Measurements from ENCODE around the gene ADAP2.
"Not testable (repeated sequence)": the region's sequence is repeated elsewhere in the genome, so short reads cannot be mapped to it uniquely, and the experiment has no call there.

Gene ADAP2

DNA sequence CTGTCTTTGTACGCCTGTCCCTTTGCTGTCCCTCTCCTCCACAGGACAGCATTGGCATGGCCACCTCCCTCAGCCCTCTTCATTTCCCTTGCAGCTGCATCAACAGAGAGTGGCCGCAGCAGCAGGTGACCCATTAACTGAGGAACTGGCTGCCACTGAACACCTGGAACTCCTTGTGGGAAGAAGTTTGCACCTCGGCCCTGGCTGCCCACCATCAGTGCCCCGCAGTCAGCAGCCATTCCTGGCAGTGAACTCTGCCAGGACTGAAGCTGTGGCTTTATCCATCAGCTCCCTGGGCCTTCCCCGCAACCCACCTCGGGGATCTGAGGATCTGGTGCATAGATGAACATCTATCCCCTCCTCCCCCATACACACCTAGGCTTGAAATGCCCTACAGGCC lies 36.0 kb downstream of the ADAP2 start:
- no peak overlapping the region for H3K27ac ChIP-seq (ENCODE audit: low read depth, low read length)

DNA sequence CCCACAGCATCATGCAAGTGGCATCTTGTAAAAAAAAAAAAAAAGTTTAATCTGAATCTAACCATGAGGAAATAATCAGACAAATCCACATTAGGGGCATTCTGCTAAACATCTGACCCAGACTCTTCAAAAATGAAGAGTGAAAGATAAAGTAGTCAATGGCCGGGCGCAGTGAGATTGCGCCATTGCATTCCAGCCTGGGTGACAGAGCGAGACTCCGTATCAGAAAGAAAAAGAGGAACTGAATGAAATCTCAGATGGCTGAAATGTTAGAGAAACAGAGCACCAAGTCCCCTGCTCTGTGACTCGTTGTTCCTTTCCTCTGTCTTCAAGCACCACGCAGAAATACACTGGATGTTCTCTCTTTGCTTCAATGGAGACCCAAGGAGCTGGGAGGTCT lies 36.4 kb downstream of the ADAP2 start:
- no peak overlapping the region for H3K4me3 ChIP-seq (ENCODE audit: low read depth, low read length)
- no peaks in the 10 kb centered on the region for H3K9me3 ChIP-seq (ENCODE audit: control insufficient read depth, insufficient read depth, low read length)
- no peak overlapping the region for H3K27ac ChIP-seq (ENCODE audit: low read depth, low read length)
- no peak overlapping the region for H3K9ac ChIP-seq (ENCODE audit: low read depth, low read length)
- H3K36me3 ChIP-seq (ENCODE audit: control insufficient read depth, insufficient read depth, low read length) = no peaks in the 10 kb centered on the region
- H3K27me3 ChIP-seq (ENCODE audit: control insufficient read depth, insufficient read depth, low read length) = no peaks in the 10 kb centered on the region
- peaks cover 6% of the 10 kb centered on the region; the same call in 1 of the 2 replicates for H3K4me1 ChIP-seq (ENCODE audit: control insufficient read depth, insufficient read depth, low read length)

More for the DNA sequence above, 36.0 kb downstream of the ADAP2 start:
- Histone ChIP-seq H3K27me3 (ENCODE audit: control insufficient read depth, insufficient read depth, low read length) (no peaks in the 10 kb centered on the region), H3K9me3 (ENCODE audit: control insufficient read depth, insufficient read depth, low read length) (no peaks in the 10 kb centered on the region), H3K9ac (ENCODE audit: low read depth, low read length) (no peak overlapping the region), H3K4me1 (ENCODE audit: control insufficient read depth, insufficient read depth, low read length) (peaks cover 6% of the 10 kb centered on the region; the same call in 1 of the 2 replicates), H3K36me3 (ENCODE audit: control insufficient read depth, insufficient read depth, low read length) (no peaks in the 10 kb centered on the region), H3K4me3 (ENCODE audit: low read depth, low read length) (no peak overlapping the region)

DNA sequence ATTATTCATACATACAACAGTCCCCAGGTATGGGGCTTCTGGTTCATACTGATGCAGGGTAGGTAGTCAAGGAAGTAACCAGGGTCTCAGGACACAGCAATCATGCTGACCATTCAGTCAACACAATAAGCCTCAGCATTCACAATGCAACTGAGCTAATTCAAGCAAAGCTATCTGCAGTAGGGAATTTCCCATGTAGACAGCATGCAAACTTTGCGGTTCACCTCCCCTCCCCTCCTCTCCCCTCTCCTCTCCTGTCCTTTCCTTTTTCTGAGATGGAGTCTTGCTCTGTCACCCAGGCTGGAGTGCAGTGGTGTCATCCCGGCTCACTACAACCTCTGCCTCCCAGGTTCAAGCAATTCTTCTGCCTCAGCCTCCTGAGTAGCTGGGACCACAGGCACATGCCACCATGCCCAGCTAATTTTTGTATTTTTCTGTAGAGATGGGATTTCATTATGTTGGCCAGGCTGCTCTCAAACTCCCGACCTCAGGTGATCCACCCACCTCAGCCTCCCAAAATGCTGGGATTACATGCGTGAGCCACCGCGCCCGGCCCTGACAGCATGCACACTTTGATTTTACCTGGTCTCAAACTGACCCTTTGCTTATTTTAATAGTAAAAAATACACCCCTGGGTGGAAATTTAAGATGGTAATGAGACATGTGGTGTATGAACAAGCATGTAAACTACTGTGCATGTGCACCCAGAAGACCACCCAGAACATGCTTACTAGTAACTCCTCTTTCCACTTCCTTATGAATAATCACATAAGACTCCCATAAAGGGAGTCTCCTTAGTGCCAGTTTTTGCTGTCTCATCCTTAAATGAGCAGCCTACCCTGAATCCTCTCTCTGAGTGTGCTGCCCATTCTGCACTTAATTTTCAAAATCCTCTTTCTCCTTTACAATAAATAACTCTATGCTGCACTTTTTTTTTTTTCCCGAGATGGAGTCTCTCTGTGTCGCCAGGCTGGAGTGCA lies 39.8 kb downstream of the ADAP2 start:
- Histone ChIP-seq H3K9me3 (ENCODE audit: control insufficient read depth, insufficient read depth, low read length) (no peaks in the 10 kb centered on the region), H3K9ac (ENCODE audit: low read depth, low read length) (no peak overlapping the region), H3K4me1 (ENCODE audit: control insufficient read depth, insufficient read depth, low read length) (peaks cover 6% of the 10 kb centered on the region; the same call in 1 of the 2 replicates), H3K27me3 (ENCODE audit: control insufficient read depth, insufficient read depth, low read length) (no peaks in the 10 kb centered on the region), H3K27ac (ENCODE audit: low read depth, low read length) (peak overlapping the region; percentile 27), H3K36me3 (ENCODE audit: control insufficient read depth, insufficient read depth, low read length) (no peaks in the 10 kb centered on the region), H3K4me3 (ENCODE audit: low read depth, low read length) (no peak overlapping the region)

DNA sequence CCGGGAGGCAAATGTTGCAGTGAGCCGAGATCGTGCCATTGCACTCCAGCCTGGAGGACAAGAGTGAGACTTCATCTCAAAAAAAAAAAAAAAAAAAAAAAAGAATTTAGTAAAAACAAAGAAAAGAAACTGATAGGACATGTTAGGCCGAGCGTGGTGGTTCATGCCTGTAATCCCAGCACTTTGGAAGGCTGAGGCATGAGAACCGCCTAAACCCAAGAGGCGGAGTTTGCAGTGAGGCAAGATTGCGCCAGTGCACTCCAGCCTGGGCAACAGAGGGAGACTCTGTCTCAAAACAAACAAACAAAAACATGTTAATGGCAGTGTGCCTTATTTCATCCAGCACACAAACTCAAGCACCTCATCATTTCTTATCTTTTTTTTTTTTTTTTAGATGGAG lies 42.6 kb downstream of the ADAP2 start:
- H3K4me1 ChIP-seq (ENCODE audit: control insufficient read depth, insufficient read depth, low read length); H3K27me3 ChIP-seq (ENCODE audit: control insufficient read depth, insufficient read depth, low read length); H3K27ac ChIP-seq (ENCODE audit: low read depth, low read length); H3K4me3 ChIP-seq (ENCODE audit: low read depth, low read length); H3K36me3 ChIP-seq (ENCODE audit: control insufficient read depth, insufficient read depth, low read length); H3K9me3 ChIP-seq (ENCODE audit: control insufficient read depth, insufficient read depth, low read length); H3K9ac ChIP-seq (ENCODE audit: low read depth, low read length): not testable (repeated sequence)

DNA sequence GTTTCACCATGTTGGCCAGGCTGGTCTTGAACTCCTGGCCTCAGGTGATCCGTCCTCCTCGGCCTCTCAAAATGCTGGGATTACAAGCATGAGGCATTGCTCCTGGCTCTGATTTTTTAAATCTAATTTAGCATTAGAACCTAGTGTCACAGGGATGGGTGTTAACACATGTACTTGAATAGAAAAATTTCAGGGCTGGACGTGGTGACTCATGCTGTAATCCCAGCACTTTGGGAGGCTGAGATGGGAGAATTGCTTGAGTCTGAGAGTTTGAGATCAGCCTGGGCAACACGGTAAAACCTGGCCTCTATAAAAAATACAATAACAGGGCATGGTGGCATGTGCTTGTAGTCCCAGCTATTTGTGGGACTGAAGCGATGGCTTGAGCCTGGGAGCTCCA lies 43.1 kb downstream of the ADAP2 start:
- no peak overlapping the region for H3K4me3 ChIP-seq (ENCODE audit: low read depth, low read length)
- no peaks in the 10 kb centered on the region for H3K4me1 ChIP-seq (ENCODE audit: control insufficient read depth, insufficient read depth, low read length)
- H3K27me3 ChIP-seq (ENCODE audit: control insufficient read depth, insufficient read depth, low read length) = no peaks in the 10 kb centered on the region; the same call in 1 of the 2 replicates
- no peak overlapping the region for H3K27ac ChIP-seq (ENCODE audit: low read depth, low read length)
- no peak overlapping the region for H3K9ac ChIP-seq (ENCODE audit: low read depth, low read length)
- H3K36me3 ChIP-seq (ENCODE audit: control insufficient read depth, insufficient read depth, low read length) = no peaks in the 10 kb centered on the region
- no peaks in the 10 kb centered on the region for H3K9me3 ChIP-seq (ENCODE audit: control insufficient read depth, insufficient read depth, low read length)

DNA sequence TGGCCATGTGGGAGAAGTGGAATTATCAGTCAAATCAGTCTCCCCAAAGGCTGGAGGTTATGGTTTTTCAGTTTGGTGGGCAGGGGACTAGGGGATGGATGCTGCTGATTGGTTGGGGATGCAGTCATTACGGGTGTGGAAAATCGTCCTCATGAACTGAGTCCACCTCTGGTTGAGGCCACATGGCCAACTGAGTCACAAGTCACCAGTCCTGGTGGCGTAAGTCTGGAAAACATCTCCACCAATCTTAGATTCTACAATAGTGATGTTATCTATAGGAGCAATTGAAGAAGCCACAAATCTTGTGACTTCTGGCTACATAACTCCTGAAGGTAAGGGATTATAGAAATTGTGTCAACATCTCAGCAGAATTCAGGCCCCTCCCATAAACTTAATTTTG lies 43.9 kb downstream of the ADAP2 start:
- no peak overlapping the region for H3K9ac ChIP-seq (ENCODE audit: low read depth, low read length)
- H3K9me3 ChIP-seq (ENCODE audit: control insufficient read depth, insufficient read depth, low read length) = no peaks in the 10 kb centered on the region
- no peak overlapping the region for H3K27ac ChIP-seq (ENCODE audit: low read depth, low read length)
- H3K36me3 ChIP-seq (ENCODE audit: control insufficient read depth, insufficient read depth, low read length) = no peaks in the 10 kb centered on the region
- no peaks in the 10 kb centered on the region for H3K4me1 ChIP-seq (ENCODE audit: control insufficient read depth, insufficient read depth, low read length)
- no peaks in the 10 kb centered on the region; the same call in 1 of the 2 replicates for H3K27me3 ChIP-seq (ENCODE audit: control insufficient read depth, insufficient read depth, low read length)
- H3K4me3 ChIP-seq (ENCODE audit: low read depth, low read length) = no peak overlapping the region

DNA sequence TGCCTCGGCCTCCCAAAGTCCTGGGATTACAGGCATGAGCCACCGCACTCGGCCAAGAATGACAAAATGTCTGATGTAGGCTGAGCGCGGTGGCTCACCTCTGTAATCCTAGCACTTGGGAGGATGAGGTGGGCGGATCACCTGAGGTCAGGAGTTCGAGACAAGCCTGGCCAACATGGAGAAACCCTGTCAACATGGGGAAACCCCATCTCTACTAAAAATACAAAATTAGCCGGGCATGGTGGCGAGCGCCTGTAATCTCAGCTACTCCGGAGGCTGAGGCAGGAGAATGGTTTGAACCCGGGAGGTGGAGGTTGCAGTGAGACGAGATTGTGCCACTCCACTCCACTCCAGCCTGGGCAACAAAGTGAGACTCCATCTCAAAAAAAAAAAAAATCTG lies 46.2 kb downstream of the ADAP2 start:
- H3K9ac ChIP-seq (ENCODE audit: low read depth, low read length); H3K36me3 ChIP-seq (ENCODE audit: control insufficient read depth, insufficient read depth, low read length); H3K27ac ChIP-seq (ENCODE audit: low read depth, low read length); H3K4me1 ChIP-seq (ENCODE audit: control insufficient read depth, insufficient read depth, low read length); H3K4me3 ChIP-seq (ENCODE audit: low read depth, low read length); H3K27me3 ChIP-seq (ENCODE audit: control insufficient read depth, insufficient read depth, low read length); H3K9me3 ChIP-seq (ENCODE audit: control insufficient read depth, insufficient read depth, low read length): not testable (repeated sequence)

DNA sequence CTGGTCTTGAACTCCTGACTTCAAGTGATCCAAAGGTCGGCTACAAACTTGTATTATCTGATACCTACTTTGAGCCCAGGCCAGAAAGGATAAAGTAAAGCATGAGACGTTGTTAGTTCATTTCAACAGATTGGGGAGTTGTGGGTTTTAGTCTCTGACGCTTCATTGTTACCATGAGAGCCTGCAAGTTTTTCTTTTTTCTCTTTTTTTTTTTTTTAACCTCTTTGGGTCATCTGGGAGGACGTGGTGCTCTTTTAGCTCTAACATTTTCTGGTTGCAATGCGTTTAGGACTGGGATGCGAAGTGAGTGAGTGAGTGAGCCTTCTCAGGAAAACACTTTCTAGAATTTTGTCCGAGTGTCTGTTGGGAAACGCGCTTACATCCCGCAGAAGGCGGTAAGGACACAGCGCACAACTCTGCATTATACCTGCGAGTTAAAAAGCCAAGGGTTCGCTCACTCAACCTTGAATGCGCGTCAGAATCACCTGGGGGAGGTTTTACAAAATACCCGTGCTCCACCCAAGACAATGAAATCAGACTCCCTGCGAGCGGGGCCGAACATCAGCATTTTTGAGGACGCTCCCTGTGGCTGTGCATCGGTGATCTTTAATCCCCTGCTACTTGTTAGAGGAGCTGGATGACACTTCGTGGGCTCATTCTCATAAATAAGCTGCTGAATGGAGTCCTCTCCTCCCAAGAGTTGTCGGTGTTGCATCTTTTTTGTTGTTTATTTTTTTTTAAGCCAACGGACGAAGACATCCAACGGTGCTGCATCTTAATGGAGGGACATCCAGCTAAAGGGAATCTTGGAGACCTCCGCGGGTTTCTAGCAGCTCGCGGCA lies 48.5 kb downstream of the ADAP2 start:
- H3K9me3 ChIP-seq (ENCODE audit: control insufficient read depth, insufficient read depth, low read length) = no peaks in the 10 kb centered on the region
- peaks cover 2% of the 10 kb centered on the region; the same call in 1 of the 2 replicates for H3K36me3 ChIP-seq (ENCODE audit: control insufficient read depth, insufficient read depth, low read length)
- no peaks in the 10 kb centered on the region for H3K4me1 ChIP-seq (ENCODE audit: control insufficient read depth, insufficient read depth, low read length)
- peak overlapping the region; percentile 73 for H3K4me3 ChIP-seq (ENCODE audit: low read depth, low read length)
- peak overlapping the region; percentile 93 for H3K27ac ChIP-seq (ENCODE audit: low read depth, low read length)
- H3K9ac ChIP-seq (ENCODE audit: low read depth, low read length) = peak overlapping the region; percentile 85
- H3K27me3 ChIP-seq (ENCODE audit: control insufficient read depth, insufficient read depth, low read length) = no peaks in the 10 kb centered on the region; the same call in 1 of the 2 replicates

DNA sequence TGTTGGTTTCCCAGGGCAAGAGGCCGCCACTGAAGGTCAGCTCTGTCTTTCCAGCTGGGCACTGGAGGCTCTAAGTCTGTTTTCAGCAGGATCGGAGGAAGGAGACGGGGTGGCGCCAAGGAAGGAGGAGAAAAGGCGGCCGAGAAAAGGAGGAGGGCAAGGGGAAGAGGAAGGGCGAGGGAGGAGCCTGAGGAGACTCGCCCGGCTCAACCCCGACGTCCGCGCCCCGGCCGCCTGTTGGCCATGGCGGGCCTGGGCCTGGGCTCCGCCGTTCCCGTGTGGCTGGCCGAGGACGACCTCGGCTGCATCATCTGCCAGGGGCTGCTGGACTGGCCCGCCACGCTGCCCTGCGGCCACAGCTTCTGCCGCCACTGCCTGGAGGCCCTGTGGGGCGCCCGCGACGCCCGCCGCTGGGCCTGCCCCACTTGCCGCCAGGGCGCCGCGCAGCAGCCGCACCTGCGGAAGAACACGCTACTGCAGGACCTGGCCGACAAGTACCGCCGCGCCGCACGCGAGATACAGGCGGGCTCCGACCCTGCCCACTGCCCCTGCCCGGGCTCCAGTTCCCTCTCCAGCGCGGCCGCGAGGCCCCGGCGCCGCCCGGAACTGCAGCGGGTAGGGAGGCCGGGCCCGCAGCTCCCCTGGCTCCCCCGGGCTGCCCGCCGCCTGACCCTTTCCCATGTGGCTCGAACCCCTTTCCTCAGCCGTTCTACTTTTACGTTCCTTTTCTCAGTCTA lies 49.3 kb downstream of the ADAP2 start, which contains the start of gene RNF135:
RNF135 (plus strand) TSS at position 209 of the 737 bp plus-strand sequence; CDS start at position 244, 35 bp downstream.
- Histone ChIP-seq H3K36me3 (ENCODE audit: control insufficient read depth, insufficient read depth, low read length) (peaks cover 6% of the 10 kb centered on the region), H3K4me1 (ENCODE audit: control insufficient read depth, insufficient read depth, low read length) (no peaks in the 10 kb centered on the region), H3K27me3 (ENCODE audit: control insufficient read depth, insufficient read depth, low read length) (no peaks in the 10 kb centered on the region; the same call in 1 of the 2 replicates), H3K4me3 (ENCODE audit: low read depth, low read length) (peak within 1 kb of the TSS; percentile 73), H3K9ac (ENCODE audit: low read depth, low read length) (peak within 1 kb of the TSS; percentile 85), H3K27ac (ENCODE audit: low read depth, low read length) (peak within 1 kb of the TSS; percentile 93), H3K9me3 (ENCODE audit: control insufficient read depth, insufficient read depth, low read length) (no peaks in the 10 kb centered on the region)

DNA sequence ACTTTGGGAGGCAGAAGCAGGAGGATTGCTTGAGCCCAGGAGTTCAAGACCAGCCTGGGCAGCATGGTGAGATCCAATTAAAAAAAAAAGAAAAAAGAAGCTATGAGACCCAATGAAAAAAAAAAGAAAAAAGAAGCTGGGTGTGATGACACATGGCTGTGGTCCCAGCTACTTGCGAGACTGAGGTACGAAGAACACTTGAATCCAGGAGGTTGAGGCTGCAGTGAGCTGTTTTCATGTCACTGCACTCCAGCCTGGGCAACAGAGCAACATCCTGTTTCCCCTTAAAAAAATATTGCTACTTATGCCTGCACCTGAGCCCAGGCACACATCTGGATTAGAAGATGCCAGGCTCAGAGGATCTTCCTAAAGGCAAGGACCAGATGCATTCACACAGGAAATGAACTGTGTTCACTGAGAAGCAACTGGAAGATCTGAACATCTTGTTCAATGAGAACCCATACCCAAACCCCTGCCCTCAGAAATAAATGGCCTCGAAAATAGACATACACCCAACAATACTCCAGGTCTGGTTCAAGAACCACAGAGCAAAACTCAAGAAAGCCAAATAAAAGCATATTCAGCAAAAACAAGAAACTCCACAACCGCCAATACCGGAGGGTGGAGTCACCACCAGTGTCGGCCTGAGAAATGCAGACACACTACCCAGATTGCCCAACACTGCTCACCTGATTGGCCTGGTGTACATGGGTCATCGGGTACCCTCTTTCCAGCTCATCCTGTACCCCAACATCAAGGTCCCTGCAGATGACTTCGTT lies 53.5 kb downstream of the ADAP2 start:
- H3K9me3 ChIP-seq (ENCODE audit: control insufficient read depth, insufficient read depth, low read length) = no peaks in the 10 kb centered on the region
- H3K4me3 ChIP-seq (ENCODE audit: low read depth, low read length) = no peak overlapping the region
- H3K27ac ChIP-seq (ENCODE audit: low read depth, low read length) = no peak overlapping the region
- H3K27me3 ChIP-seq (ENCODE audit: control insufficient read depth, insufficient read depth, low read length) = no peaks in the 10 kb centered on the region
- H3K36me3 ChIP-seq (ENCODE audit: control insufficient read depth, insufficient read depth, low read length) = peaks cover 6% of the 10 kb centered on the region
- no peak overlapping the region for H3K9ac ChIP-seq (ENCODE audit: low read depth, low read length)
- H3K4me1 ChIP-seq (ENCODE audit: control insufficient read depth, insufficient read depth, low read length) = no peaks in the 10 kb centered on the region
